GM21717 (cell line): Measurements from ENCODE around the gene DCC.

Source experiments
- ATAC-seq: cut with Tn5 transposase; IDR thresholded peaks from one replicate; pipeline ENCODE4 v1.9.1; 2021; ENCODE audit warnings: mild to moderate bottlenecking, moderate library complexity; ENCODE audit not compliant: unreplicated experiment

The DCC gene

GRCh38 chr18:52577795-52578194 lies 237.8 kb downstream of the DCC start:
- no peak for ATAC-seq

GRCh38 chr18:52582061-52582460 lies 242.1 kb downstream of the DCC start:
- no peak for ATAC-seq

- ATAC-seq: no peak
Observed at GRCh38 chr18:52582516-52582915, 242.5 kb downstream of the DCC start.

DNA sequence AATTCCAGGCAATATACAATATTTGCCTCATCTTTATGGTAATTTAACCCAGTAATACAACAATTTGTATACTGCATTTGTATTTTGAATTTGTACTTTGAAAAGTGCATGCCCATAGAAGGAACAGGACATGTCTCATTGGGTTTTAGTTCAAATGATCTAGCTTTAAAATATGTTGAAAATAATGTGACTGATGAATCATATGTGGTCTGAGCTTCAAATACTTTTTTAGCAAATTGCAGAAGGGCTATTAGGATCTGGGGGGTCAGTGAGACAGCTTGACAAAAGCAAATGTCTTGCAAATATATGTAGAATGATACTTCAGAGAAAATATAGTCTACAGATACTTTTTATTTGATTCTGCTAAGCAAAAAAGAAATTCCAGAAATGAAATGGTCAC lies 248.9 kb downstream of the DCC start:
- ATAC-seq: no peak

DNA sequence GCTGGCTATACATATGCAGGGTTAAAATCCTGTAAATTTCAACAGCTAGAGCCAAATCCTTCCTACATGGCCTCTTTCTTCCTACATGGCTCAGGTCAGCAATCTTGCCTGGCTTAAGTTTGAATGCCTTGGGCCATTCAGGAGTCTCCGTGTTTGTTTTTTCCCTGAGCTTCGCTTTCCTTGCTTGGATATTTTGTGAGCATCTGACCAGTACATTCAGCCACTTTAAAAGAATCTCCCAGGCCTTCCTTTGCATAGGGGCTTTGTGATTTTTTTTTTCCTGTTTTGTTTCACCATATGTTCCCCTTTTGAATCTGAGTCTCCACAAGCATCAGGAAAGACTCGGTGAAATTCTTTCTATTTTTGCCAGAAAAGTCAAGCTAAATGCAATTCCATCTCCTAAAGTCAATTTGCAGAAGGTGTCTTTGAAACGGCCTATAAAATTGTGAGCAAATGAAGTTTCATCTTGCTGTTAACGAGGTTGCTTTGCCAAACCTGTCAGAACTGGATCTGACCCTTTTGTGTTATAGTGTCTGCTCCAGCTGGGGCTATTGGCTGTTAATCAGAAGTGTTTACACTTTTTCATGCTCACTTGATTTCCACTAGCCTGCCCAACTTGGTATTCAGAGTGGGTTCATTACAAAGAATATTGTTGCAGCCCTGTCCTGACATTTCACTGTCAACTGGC lies 256.9 kb downstream of the DCC start:
- ATAC-seq: no peak

DNA sequence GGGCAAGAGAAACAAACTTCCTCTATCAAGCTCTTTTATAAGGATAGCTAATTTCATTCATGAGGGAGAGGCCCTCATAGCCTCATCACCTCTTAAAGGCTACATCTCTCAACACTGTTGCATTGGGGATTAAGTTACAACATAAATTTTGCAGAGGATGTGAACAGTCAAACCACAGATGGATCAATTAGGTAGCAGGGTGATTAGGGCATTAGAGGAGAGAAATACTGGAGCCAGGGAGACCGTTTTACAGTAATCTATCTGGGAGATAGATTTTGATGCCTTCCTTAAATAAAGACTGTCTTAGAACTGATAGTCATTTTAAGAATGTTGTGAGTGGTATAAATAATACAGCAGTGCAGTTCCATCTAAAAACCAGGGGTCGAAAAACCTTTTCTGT lies 258.9 kb downstream of the DCC start:
- ATAC-seq: no peak

GRCh38 chr18:52602820-52603219 lies 262.8 kb downstream of the DCC start:
- ATAC-seq: no peak

GRCh38 chr18:52605345-52605744 lies 265.3 kb downstream of the DCC start:
- ATAC-seq: no peak

DNA sequence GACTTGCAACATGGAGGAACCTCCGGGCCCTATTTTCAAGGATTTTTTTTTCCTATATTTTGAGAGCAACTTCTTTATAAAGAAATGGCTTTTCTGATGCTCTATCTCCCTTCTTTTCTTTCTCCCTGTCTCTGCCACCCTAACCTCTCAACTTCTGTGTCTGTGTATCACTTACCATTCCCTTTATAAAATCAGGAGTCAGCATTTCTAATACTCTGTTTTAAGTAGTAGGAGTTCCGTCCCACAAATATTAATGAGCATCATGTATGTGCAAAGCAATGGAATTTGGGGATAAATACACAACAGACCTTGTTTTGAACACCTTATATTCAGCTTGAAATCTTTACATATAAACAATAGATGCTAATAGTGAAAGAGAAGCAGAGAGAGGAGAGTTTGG lies 268.0 kb downstream of the DCC start:
- ATAC-seq: no peak

DNA sequence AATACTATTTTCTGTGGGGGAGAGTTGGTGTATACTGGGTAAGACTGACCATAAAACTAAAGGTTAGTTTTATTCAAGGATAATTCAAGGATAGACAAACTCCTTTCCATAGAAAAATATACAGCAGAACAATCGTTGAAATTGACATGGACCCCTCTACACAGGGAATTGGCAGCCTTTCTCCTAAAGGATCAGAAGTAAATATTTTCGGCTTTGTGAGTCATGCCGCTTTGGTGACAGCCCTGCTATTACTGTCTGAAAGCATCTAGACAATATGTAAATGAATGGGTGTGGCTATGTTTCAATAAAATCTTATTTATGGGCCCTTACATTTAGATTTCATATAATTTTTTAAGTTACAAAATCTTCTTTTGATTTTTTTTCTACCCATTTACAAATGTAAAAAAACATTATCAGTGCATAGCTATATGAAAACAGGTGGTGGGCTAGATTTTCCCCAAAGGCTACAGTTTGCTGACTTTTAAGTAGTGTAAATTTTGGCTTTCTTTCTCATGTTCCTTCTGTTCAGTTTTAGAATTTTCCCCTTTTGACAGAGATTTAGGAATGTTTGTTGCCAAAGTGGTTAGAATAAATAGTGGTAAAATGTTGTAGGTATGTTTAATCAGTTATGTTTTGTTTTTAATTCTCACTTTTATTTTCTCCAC lies 270.6 kb downstream of the DCC start:
- no peak for ATAC-seq

DNA sequence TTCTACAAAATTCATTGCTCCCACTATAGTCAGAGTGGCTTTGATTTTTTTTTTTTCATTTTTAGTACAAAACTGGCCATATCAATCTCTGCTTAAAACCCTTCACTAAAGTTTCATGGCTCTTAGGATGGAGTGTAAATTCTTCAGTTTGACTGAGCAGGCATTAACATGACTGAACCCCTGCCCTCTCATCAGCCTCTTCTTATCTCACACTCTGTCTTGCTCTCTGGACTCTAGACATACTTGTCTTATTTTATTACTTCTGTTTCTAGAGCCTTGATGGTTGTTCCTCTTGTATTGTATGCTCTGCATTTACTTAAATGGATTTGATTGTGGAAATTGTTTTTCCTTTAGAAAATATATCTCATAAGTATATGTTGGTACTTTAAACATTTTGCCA lies 272.4 kb downstream of the DCC start:
- no peak for ATAC-seq

- ATAC-seq: no peak
Observed at GRCh38 chr18:52615321-52615720, 275.3 kb downstream of the DCC start.

- peak; percentile 98 for ATAC-seq
Observed at GRCh38 chr18:52615943-52616342, 275.9 kb downstream of the DCC start.

- ATAC-seq: no peak
Observed at GRCh38 chr18:52617931-52618330, 277.9 kb downstream of the DCC start.

GRCh38 chr18:52620926-52621439 lies 281.0 kb downstream of the DCC start:
- no peak for ATAC-seq

DNA sequence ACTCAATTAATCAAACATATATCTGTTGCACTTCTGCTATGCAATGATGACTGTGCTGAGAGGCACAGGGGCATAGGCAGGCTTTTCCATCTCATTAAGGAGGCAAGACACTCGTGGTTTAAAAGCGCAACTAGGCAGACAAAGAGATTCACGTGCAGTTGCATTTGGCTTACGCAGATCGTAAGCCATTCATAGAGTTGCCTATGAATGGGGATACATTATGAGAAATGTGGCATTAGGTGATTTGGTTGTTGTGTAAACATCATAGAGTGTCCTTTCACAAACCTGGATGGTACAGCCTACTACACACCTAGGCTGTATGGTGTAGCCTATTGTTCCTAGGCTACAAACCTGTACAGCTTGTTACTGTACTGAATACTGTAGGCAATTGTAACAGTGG lies 284.7 kb downstream of the DCC start:
- no peak for ATAC-seq

GRCh38 chr18:52636536-52636935 lies 296.5 kb downstream of the DCC start:
- no peak for ATAC-seq

- no peak for ATAC-seq
Observed at GRCh38 chr18:52648201-52648600, 308.2 kb downstream of the DCC start.

- no peak for ATAC-seq
Observed at GRCh38 chr18:52652391-52652790, 312.4 kb downstream of the DCC start.

- ATAC-seq: no peak
Observed at GRCh38 chr18:52657043-52657805, 317.2 kb downstream of the DCC start.

GRCh38 chr18:52667463-52668065 lies 327.6 kb downstream of the DCC start:
- no peak for ATAC-seq
